Left lobe of liver (tissue), 2 donors: ENCODE measurements around the gene DIS3. TPM values are rescaled to one million over a fixed set of nuclear protein-coding genes. Genes with fewer than 3 reads are reported as not detected.
"Not testable (repeated sequence)": the region's sequence is repeated elsewhere in the genome, so short reads cannot be mapped to it uniquely, and the experiment has no call there.

ENCODE experiments used
- ATAC-seq: fragments of 200-7000 bp; cut with Tn5 transposase; one replicate; pipeline ENCODE4 v1.9.1; 2020; ENCODE audit warnings: mild to moderate bottlenecking, moderate library complexity
- DNase-seq: peaks from one replicate; pipeline ENCODE4 v3.0.0-alpha.2; 2020; ENCODE audit warnings: low spot score
- total RNA-seq: library from RNA; stranded (reverse); gene quantifications from one replicate; pipeline ENCODE4 v1.2.1, GENCODE V29; 2021
- donor health status: DM: no; HTN: no; CAD: no; lungs with moderate emphysema.
- donor health status: DM: no; HTN: yes; CAD: no.

The DIS3 gene
- total RNA-seq, 1 donor from 2014 or later: 13.8 TPM

DNA sequence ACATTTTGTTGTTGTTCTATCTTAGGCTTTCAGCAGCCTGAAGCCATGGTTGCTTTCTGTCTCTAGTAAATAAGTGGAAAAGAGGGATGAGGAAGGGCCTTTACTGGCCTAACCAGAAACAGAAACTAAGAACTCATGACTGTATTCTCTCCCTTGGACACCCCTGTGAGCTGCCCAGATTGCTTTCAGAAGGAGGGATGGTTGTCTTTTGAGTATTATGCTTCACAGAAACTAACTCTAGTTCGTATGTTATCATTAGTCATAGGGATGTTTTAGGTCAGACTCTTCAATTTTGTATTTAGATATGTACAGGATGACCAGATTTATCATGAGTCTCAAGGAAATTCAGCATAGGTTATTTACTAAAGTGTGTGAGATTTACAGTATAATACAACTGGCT is 36.4 kb downstream of the DIS3 start:
- ATAC-seq (no peak), DNase-seq (no peak)

DNA sequence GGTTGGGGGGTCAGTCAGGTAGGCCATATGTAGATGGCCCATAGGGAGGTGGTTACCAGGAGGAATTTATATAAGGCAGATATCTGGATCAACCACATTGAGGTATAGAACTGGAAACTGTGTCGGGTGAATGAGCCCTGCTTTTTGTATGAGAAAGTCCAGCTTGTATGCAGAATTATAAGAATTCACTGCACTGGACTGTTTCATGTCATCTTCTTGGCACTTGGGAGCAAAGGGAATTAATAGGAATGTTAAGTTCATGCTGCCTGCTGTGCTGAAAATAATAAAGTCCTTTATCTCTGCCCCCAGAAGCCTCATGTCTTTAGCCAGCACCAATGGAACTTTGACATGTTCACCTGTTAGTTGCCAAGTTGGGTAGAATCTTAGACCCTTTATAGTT is 41.7 kb downstream of the DIS3 start:
- ATAC-seq: no peak
- DNase-seq: no peak

DNA sequence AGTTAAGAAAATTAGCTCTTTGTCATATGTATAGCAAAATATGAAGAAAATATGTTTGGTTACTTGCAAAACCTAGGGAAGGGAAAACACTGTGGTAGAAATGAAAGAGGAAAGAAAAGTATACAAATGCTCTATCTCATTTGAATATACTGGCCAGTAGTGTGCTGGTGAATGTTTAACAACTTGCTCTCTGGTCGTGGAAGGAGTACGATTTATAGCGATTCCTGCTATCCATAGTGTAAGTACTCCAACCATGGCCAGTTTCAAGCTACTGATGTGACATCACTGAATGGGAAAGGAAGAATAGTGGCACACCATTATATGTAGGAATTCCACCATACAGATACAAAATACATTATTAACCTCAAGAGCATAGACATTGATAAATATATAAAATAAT is 44.7 kb downstream of the DIS3 start:
- no peak for DNase-seq
- no peak for ATAC-seq

DNA sequence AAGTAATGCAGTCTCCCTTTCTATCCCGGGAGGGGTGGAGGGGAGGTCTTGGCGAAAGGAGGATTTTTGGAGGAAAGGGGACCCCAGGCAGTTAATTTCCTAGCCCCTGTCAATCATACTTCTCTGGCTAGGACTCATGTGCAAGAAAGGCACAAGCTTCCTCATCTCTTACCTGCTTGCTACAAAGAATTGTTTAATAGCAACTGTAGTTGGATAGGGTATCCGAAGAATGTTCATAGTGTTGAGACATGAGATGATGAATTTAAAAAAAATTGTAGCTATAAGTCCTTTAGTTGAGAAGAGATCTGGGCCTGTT is 53.5 kb downstream of the DIS3 start:
- no peak for DNase-seq
- no peak for ATAC-seq

DNA sequence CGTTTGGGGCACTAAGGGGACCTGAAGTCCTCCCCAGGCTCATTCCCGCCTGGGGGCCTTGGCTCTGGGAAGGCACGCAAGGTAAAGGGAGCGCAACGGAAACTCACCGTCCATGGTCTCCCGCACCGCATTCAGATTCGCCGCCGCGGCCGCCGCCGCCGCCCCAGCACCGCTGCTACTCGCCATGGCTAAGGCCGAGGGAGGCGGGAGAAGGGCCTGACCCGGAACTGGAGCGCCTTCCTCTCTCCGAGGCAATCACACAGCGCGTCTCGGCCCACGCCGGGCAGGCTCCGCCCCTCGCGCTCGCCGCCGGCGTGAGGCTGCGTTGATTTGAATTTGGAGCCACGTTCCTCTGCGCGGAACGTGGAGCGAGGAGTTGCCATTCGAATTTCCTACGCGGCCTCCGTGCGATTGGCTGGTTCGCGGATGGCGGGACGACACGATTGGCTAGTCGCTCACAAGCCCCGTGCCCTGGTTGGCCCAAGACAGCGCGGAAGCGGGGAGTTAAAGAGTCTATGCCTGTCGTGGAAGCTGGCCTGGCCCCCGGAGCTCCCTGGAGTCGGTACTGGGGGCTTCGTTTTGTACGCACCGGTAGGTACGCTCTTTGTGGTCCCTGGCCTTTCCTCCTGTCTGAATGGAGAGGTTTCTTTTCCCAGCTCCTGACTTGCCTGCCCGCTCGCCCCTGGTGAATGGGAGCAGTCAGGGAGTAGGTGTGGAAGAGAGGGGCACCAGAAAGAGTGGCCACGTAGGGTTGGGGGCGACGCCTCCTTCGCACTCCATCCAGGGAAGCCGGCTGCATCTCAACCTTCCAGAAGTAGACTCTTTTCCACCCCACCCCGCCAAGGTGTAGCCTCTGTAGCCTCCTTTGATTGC is 54.0 kb downstream of the DIS3 start, which contains the start of the genes BORA and MZT1:
Gene BORA, plus strand, starts transcription at position 507 of the 873 bp plus-strand sequence. CDS start 1,018 bp downstream, outside the sequence.
Gene MZT1, minus strand, starts transcription at position 213 of the 873 bp plus-strand sequence. Its CDS starts 27 bp downstream, at position 186.
- ATAC-seq: peak; percentile 98
- peak; percentile 98 for DNase-seq

DNA sequence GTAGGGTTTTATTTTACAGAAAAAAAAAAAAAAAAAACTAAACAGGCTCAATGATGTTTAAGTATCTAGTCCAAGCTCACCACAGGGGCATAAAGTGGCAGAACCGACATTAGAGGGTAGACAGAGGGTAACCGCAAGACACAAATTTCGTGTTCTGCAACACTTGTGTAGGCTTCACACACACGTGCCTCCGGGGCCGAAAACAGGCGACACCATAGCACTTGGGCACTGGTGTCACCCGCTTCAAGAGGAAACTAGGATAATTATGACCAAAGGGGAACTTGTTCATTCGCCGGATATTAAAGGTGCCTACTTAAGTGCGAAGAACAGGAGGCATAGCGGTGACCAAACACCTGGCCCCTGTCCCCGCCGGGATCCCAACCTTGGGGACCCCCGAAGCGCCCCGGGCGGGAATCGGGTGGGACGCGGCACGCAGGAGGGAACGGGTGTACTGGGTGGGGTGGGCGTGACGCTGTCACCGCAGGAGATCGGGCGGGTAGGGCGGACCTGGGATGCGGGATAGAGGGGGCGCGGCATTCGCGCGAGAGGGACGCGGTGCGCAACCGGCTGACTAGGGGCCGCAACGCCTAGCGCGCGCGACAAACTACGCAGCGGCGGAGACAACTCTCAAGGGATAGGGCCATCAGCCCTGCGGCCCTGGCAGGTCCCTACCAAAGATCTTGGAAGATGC is 54.8 kb downstream of the DIS3 start:
- DNase-seq: peak; percentile 56
- peak; percentile 38 for ATAC-seq

DNA sequence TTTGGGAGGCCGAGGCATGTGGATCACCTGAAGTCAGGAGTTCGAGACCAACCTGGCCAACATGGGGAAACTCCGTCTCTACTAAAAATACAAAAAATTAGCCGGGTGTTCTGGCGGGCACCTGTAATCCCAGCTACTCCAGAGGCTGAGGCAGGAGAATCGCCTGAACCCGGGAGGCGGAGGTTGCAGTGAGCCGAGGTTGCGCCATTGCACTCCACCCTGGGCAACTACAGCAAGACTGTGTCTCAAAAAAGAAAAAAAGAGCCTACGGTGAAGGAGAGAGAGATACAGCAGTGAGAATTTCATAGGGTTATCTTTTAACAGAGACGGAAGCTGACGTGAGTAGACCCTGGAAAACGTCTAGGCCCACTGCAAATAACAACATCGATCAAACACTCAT is 55.5 kb downstream of the DIS3 start:
- not testable (repeated sequence) for DNase-seq, ATAC-seq

DNA sequence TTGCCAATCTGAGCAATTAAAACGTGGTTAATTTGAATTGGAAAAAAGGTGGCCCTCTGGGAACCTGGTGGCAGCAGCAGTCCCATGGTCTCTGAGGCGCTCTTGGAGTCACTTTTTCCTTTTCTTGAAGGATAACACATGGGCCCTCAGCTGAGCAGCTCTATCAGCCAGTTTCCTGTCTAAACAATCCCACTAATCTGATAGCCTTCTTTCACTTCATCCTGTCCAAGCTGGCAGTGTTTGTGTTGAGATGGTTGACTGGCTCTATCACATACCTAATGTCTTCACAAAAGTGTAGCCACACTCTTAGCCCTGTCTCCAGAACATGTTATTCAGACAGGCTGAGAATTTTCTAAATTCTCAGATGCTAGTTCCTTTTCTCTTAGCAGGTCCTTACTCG is 64.9 kb downstream of the DIS3 start:
- ATAC-seq: no peak
- no peak for DNase-seq

Other genes with a start within 250 kb of the DIS3 start
- gene MZT1, start 54.3 kb downstream of the DIS3 start, total RNA-seq: 1.4 TPM
- gene BORA, start 54.0 kb downstream of the DIS3 start, total RNA-seq: 1.1 TPM
- gene PIBF1, start 233 bp upstream of the DIS3 start, total RNA-seq: 6.5 TPM